Activated naive CD4-positive, alpha-beta T cell treated with anti-CD3 and anti-CD28 coated beads, Interleukin-2, amount 50 U/mL, for 16 hours (primary cell): ENCODE data around the gene UGT1A5.

ENCODE experiments used
- DNase-seq: peaks from one replicate; pipeline ENCODE4 v3.0.0-alpha.2; 2020

Gene UGT1A5

DNA sequence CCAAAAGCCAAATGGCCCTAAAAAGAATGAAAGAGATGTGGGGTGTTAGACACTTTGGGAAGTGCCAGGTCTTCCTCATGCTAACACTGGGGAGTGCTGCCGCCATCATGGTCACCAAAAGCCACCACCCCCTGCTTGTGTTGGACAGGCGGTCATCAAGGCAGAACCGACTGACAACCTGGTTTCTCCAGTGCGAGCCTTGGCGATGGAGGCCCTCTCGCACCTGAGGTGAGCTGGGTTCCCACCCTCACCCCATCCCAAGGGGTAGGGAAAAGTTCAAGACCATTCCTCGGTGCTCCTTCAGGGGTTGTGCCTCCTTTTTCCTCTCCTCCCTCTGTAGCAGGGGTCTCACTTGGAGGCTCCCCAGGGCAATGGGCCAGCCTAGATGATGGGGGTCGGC, 99.0 kb downstream of the UGT1A5 start:
- no peak for DNase-seq

DNA sequence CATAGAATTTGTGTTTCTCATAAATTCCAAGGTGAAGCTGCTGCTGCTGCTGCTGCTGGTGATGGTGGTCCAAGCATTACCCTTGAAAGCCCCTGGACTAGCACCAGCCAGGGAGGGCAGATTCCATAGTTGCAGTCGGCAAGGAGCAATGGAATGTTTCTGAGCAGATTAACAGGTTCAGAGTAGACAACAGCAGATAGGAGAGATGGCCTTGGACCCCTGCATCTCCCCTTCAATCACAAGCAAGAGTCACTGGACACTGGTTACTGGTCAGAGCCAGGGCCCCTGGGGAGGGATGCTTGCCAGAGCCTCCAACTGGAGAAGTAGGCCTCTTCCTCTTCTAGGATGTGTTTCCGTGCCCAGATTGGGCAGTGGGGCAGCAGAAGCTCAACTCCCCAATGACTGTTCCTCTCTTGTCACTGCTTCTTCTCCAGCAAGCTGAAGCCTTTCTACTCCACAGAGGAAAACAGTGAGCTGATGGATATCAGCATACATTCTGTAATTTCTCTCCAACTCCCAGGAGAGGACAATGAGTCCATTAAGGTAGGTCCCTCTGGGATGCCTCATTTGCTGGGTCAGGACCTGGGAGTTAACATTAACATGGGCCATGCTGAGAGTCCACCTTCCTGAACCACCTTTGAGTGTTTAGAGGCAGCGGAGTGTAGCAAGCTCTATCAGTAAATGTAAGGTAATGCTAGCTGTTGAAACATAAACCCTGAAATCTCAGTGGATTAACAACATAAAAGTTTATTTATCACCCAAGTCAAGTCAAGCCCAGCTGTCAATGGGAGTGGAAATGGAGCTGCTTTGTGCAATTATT, 100.7 kb downstream of the UGT1A5 start:
- DNase-seq, result no peak

DNA sequence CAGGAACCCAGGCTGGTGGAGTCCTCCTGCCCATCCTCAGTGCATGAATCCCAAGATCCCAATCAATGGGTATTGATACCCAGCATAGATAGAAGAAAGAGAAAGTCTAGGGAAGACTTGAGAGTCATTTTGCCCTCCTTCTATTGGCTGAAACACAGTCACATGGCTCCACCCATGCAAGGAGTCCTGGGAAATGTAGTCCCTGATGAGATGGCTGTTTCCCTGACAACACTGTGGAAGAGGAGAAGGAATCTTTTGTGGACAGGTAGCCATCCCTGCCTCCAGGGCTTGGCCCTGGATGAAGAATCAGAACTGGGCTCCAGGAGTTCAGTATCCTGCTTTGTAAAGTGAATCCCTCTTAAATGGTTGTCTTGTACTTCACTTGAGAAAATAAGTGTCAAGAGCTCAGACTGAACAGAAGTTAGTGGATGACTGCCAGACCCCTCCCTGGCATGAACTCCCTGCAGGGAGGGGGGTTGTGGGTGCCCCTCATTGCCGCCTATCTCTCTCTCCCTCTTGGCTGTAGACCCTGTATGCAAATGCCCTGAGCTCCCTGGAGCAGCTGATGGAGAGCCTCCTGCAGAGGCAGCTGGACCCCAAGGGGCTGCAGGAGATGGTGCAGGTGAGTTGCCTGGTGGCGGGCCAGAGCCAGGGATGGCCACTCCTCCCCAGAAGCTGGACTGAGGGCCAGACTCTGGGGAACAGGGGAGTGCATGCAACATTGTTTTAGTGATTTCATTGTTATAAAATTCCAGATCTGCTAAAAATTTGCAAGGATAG, 101.5 kb downstream of the UGT1A5 start:
- no peak for DNase-seq

DNA sequence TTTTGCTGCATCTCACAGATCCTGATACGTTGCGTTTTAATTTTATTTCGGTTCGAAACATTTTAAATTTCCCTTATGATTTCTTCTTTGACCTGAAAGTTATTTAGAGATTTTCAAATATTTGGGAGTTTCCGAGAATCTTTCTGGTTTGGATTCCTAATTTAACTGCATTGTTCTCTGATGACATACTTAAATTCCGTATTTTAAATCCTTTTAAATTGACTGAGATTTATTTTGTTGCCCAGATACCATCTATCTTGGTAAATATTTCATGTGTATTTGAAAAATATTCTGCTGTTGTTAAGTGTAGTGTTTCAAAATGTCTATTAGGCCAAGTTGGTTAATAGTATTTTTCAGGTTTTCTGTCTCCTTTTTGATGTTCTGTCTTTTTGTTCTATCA, 103.2 kb downstream of the UGT1A5 start:
- DNase-seq, result no peak

DNA sequence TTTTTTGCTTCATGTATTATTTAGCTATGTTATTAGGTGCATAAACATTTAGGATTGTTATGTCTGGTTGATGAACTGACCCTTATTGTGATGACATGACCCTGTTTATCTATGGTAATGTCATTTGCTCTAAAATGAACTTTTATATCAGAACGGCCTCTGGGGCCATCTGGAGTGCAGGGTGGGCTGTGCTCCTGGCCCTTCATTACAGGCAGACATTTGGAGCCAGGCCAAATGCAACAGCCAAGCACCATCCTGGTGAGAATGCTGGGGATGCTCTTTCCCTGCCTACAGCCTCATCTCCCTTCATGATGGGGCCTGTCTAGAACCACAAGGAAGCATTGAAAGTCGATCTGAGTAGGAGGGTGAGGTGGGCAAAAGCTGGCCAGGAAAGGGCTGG, 103.6 kb downstream of the UGT1A5 start:
- DNase-seq, result no peak

DNA sequence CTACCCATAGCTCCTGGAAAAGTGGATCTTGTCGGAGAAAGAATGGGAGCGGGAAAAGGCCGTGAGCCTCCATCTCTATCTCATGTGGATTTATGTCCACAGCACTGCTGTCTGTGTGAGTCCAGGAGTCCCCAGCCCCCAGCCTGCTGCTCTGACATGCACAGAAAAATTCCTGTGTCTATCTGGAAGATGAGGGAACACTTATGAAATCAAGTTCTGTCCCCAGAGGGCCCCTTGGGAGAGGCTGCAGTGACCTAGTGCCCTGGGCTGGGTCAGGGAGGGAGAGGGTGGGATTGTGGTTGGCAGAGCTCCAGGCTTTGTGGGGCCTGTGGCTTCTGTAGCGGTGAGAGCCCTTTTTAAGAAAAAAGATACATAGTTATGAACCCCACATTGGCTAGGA, 104.1 kb downstream of the UGT1A5 start:
- no peak for DNase-seq

DNA sequence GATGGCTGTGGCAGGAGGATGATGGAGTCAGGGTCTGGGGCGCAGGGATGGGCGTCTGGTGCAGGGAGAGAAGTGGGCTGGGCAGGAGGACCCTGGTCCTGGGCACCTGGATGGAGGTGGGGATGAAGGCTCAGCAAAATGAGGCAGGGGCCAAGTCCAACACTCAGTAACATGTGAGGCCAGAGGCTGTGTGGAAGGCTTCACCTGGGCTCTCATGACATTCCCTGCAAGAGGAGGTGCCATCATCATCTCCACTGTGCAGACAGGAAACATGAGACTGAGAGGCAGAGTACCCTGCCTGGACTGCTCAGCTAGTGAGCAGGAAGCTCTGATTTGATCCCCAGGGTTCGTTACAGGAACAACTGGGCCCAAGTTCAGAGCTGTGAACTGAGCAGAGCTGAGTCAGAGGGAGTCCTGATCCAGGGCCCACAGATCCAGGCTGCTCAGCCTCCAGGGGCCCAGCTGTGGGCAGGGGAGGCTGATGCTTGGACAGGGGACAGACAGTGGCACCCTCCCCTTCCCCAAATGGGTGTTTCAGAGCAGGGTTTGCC, 104.7 kb downstream of the UGT1A5 start:
- no peak for DNase-seq

DNA sequence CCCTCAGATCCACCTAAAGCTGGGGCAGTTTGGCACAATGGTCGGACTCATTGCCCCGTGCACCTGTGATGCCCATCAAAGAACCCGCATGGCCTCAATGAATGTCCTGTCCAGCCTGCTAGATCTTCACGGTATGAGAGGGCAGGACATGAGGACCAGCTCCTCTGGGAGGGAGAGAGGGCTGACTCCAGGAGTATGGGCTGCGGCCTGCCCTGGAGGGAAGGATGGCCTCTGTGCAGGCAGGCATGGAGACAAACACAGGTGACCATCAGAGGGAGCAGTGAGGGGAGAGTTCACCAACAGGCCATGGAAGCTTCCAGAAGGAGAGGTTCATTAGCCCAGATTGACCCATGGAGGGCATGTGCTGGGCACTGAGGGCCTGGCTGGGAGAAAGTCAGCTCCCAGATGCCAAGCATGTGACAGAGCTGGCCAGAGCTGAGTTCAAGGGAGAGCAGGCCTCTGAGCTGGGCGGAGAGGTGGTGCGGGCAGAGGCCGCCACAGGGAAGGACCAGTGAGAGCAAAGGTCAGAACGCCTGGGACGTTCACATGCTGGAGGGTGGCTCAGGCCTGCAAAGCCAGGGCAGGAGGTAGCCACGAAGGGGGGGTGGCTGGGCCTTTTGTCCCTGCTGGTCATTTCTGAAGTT, 105.4 kb downstream of the UGT1A5 start:
- no peak for DNase-seq

DNA sequence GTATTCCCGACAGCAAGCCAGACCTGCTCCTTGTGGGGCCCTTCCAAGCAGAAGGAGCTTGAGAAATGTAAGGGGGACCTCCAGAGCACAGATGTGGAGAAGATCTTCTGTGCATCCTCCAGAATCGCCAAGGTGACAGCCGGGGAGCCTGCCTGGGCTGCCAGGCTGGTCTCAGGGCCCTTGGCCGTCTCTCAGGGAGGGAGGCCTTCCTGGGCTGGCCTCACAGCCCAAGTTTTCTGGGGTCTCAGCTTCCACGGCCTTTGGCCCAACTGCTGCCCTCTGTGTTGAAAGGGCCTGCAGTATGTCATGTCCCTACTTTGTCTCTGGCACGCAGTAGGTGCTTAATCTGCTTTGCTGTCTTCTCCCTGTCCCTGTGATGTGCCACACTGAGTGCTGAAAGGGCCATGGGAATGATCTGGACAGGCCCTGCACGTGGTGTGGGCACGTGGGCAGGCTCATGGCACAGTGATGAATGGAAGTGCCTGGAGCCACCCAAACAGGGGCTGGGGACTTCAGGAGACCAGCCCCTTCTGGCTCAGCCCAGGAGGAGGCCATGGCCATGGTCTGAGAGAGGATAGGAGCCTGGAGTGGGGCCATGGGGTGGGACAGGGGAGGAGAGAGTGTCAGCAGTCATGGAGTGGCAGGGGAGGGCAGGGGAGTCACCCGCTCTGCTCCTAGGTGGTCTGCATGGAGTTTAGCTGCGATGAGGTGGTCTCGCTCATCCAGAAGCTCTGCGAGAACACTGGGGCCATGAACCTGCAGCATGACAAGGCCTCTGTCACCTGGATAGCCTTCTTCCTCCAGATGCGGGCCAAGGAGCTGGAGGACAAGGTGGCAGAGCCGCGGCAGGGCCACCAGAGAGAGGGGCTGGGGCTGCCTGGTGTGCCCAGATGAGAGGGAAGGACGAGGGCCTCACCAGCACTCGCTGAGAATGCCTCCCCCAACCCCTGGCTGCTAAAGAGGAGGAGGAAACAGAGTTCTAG, 106.2 kb downstream of the UGT1A5 start:
- no peak for DNase-seq

DNA sequence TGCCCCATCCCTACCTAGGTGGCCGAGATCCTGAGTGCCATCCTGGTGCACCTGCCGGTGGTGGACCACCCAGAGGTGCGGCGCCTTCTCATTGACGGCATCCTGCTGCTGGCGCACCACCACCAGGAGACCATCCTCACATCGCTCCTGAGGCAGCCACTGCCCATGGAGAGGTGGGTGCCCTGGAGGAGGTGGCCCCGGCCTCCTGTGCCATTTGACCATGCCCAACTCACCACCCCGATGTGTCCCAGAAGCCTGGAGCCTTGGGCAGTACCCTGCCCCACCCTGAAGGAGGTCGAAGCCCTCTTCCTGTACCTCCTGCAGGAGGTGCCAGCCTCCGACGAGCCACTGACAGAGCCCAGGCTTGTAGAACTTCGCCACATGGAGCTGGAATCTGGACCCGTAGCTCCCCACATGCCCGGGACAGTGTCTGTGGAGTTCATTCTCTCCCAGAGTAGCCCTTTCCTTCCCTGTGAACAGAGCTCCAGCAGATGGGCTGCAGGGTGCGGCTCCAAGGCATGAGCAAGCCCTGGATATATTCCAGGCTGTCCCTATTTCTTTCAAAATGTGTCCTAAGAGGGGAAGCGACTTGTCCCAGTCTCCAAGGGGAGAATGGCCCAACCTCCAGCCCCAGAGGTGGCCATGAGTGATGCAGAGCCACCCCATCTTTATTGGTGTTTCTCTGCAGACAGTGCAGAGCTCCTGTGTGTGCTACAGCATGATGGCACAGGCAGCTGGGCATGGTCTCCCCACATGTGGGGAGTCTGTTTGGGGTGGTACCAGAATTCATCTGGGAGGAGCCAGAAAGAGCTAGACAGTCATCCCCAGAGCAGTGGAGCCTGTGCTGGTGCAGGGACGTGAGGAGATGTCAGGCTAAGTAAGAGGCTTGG, 107.4 kb downstream of the UGT1A5 start:
- no peak for DNase-seq

DNA sequence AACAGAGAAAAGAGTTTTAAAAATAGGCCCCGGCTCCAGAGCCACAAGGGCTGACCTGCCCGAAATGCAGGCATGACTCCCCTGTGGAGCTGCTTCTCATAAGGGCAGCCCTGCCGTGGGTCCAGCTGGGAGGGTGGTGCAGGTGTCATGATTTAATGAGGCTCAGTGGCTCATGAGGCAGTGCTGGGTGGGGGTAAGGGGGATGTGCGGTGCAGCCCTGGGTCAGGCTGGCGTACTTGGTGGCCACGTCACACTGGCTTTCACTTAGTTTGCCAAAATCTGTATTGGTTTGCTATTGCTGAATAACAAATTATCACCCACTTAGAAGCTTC, 108.0 kb downstream of the UGT1A5 start:
- DNase-seq, result no peak

DNA sequence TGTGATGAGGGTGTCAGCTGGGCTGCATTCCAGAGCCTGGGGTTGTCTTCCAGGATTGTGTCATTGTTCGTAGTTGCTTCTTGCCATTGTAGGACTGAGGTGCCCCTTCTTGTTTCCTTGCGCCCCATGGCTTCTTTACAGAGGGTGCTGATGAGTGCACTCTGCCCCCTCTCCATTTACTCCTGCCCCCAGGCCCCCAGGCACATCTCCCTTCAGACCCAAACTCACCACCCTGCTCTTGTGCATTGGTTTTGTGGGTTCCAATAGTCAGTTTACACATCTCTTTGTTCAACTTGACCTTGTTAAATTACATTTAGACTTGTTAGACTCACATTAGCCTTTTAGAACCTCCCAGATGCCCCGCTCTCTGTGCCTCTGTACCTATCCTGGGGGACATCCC, 108.5 kb downstream of the UGT1A5 start:
- DNase-seq, result no peak

DNA sequence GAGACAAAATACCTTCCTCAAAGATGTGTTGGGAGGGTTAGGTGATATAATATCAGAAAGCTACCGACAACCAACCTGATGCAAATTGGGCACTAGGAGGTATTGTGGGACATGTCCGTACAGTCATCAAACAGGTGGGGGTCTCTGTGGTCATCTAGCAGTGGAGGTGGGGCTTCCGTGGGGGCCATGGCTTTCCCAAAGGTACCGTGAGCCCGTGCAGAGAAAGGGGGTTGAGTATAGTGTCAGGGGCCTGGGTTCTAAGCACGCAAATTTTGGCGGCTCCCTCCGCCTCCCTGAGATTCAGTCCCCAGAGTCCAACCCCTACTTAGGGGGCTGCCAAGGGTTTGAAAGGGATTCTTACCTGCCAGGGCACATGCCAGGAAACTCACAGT, 109.0 kb downstream of the UGT1A5 start:
- no peak for DNase-seq

DNA sequence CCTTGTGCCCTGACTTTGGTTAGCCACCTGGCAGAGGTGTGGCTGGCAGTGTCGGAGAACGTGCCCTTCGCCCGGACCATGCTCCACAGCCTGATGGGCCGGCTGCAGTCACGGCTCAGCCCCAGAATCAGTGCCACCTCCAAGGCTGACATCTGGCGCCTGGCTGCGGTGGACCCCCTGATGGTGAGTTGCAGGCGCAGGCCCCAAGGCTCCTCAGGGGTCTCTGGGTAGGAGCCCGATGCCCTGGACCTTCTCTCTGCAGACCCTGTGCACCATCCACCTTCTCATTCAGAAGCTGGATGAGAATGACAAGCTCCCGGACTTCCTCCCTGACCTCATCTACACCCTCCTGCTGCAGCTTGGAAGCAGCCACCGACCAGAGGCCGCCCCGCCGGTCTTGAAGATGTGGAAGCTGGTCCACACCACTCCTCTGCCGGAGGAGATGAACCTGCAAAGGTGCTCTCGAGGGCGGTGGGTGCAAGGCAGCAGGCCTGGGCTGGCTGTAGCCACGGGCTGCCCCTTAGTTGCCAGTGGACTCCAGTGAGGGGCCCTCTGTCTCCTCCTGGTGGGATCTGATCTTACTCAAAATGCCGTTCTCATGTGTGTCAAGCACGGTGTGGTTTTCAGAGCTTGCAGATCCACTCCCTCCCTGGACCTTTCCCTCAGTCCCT, 109.5 kb downstream of the UGT1A5 start:
- DNase-seq, result no peak
